M059J (cell line): ENCODE measurements around the gene FAM9A. TPM values are rescaled to one million over a fixed set of nuclear protein-coding genes. Genes with fewer than 3 reads are reported as not detected.
A peak's percentile ranks its signal among the peaks of the same experiment; 100 is the strongest.

Source experiments
- DNase-seq: peaks from one replicate; pipeline ENCODE4 v3.0.0-alpha.2; 2012; ENCODE audit warnings: low read depth
- total RNA-seq: library from RNA; depleted of rRNA; stranded (reverse); fragments of >200 nt; shearing (Covaris generic); gene quantifications from 2 replicates; pipeline ENCODE4 v1.2.3, GENCODE V29; 2014; rRNA removed

The FAM9A gene
- total RNA-seq, result not detected in 2 replicates

DNA sequence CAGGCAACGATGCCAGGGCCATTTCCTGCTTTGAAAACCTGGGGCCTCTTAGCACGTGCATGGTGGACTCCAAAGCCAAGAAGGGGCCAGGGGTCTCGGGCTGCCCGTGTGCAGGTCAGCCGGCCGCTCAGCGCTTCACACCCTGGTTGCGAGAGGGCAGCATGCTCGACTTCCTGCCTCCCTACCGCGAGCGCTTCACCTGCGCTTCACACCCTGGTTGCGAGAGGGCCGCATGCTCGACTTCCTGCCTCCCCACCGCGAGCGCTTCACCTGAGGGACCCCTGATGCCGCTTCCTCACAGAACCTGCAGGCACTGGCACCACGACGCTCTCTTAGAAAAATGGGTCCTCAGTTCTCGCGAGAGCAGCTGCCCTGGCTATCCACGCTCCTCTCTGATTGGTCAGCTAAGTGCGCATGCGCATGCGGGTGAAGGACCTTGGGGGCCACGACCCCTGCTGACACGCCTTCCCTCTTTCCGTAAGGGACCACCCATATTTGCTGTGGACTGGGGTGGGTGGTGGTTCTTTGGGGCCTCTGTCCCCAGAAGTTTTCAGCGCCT lies at the start of gene FAM9A:
TSS of gene FAM9A (minus strand) at position 343 of the 559 bp plus-strand sequence. CDS start 1,212 bp downstream, outside the sequence.
- no peak for DNase-seq

DNA sequence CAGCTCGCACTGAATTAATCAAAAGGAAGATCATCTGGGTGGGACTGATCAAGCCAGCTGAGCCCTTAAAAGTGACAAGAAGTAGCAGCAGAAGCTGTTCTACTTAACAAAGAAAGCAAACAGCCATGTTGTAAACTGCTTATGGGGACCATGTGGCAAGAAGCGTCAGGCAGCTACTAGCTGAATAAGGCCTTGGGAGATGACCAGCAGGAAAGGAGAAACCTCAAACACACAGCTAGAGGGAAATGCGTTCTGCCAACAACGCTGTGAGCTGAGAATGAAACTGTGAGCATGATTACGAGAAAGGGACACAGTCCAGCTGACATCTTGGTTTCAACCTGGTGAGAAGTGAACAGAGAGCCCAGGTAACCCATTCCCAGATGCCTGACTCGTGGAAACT lies 49.3 kb upstream of the FAM9A start:
- DNase-seq, result no peak

DNA sequence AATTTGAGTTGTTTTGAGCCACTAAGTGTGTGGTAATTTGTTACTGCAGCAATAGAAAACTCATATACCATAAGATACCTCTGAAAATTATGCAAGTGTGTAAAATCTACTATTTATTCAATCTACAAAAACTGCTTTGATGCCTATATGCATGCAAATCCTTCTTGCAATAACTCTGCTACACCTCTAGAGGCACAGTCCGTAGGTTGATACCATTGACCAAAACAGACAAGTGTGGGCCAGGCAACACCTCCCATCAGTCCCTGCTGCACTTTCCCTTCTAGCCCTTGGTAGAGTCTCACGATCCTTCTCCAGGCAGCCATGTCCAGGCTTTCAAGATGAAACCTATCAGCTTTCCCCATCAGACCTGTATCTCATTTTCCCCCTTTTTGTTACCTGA lies 48.8 kb upstream of the FAM9A start:
- no peak for DNase-seq

DNA sequence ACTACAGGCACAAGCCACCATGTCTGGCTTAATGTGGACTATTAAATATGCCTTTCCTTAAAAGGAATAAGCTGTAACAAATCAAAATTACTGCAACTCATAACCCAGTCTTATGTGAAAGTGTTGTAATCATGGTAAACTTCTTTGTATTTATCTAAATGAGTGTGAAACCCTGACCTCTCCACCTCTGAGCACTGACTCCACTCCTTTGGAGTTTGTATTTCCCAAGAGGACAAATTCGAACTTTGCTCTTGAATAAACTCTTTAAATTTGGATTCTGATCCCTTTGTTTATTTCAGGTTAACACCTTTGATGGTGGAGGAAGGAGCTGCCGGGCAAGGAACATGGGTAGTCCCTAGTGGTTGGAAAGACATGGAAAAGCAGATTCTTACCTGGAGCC lies 48.3 kb upstream of the FAM9A start:
- DNase-seq, result peak; percentile 30

DNA sequence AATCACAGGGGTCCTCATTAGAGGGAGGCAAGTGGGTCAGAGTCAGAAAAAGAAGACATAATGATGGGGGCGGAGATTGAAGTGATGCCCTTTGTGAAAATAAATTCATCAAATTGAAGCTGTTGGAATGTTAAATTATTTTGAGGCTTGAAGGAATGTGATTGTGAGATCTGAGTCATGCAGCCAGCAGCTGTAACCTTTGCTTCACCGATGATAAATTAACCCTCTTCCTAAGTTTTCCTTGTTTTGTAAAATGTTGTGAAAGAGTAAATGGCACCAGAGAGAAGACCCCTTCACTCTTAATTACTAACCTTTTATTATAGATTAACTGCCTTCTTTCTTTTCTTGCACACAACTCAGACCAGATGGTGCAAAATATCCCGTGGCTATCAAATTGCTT lies 47.7 kb upstream of the FAM9A start:
- peak; percentile 61 for DNase-seq

DNA sequence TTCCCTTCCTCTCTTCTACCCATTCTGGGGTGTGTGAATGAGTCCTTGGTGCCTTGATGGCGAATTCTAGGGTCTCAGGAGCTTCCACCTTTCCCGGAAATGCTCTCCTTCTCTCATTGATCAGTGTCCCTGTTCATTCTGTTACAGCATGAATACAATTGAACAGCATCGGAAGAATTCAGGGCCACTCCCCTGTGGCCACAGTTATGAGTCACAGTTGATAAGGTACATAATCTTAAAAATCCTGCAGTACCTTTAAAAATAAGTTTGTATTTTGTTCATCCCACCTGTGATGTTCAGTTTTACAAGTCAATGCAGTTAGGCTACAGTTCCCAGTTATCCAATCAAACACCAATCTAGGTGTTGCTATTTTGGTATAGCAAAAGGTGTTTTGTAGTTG lies 47.3 kb upstream of the FAM9A start:
- peak; percentile 19 for DNase-seq

DNA sequence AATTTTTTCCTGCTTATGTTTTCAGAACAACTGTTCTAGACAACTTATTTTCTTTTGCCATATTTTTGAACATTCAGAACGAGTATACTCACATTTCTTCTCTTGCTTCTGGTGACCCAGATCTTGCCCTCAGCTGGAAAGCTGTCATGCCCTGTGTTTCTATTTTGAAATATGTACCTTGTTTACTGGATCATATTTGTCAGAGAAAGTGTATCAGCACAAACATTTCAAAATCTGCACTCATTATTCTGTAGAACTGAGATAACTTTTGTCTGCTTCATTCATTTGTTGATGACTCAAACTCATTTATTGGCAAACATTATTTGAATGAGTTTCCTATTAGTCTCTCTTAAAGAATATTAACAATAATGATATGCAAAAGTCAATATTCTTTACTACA lies 46.2 kb upstream of the FAM9A start:
- DNase-seq, result no peak

DNA sequence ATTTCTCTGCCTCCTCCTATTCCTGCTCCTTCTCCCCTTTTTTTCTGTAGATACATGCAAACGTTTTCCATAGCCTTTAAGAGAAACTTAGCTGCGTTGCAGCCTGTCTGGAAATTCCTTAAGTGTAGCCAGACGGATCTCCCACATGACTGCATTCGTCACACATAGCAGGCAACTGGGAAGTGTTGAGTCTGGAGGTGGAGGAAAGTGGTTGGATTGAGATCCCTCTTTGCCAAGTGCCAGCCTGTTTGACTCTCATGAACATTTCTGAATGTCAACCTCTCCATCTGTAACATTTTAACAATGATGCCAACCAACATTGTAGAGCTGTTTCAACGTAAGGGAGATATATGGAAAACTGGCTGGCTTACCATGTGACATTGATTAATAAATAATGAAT lies 45.1 kb upstream of the FAM9A start:
- DNase-seq, result no peak

DNA sequence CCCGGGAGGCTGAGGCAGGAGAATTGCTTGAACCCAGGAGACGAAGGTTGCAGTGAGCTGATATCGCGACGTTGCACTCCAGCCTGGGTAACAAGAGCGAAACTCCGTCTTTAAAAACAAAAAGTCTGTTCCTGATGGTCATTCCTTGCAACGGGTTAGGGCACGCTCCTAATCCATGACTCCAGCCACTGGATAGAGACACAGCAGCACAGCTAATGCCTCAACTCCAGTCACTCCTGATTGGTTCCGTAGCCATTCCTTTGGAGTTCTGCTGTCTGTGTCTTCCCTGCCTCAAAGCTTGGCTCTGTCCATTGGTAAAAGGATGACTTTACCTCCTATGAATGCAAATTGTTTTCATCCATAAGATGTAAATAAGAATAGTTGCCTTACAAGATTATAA lies 44.3 kb upstream of the FAM9A start:
- no peak for DNase-seq

DNA sequence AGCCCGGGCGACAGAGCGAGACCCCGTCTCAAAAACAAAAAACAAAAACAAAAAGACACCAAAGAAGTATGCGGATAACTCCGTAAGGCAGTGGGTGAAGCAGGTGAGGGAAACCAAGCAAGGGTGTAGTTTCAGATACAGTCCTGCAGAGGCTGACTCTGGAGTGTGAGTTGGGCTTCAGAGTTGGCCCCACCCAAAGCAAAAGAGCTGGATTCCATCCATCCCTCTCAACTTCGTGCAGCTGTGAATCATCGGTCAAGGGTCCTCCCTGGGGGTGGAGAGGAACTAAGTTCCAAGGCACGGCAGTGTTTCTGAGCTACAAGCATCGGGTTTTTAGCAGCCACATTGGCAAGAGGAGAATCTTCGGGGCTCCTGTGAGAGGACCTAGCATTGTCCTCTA lies 43.9 kb upstream of the FAM9A start:
- peak; percentile 87 for DNase-seq

DNA sequence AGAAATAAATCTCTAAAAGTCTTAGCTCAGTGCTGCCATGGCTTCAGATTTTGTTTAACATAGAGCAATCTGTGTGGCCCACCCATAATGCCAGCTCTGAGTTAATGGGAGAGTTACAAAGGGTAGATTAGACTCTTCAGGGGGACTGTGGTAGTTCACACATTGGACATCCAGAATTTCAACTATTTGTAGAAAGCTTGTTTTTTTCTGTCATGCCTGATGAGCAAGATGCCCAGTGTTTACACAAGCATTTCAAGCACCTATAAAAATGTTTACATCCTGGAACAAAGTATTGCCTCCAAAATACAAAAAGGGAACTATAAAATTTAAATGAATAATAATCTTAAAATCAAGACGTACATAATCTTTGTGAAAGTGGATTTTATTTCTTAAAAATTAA lies 43.0 kb upstream of the FAM9A start:
- no peak for DNase-seq

DNA sequence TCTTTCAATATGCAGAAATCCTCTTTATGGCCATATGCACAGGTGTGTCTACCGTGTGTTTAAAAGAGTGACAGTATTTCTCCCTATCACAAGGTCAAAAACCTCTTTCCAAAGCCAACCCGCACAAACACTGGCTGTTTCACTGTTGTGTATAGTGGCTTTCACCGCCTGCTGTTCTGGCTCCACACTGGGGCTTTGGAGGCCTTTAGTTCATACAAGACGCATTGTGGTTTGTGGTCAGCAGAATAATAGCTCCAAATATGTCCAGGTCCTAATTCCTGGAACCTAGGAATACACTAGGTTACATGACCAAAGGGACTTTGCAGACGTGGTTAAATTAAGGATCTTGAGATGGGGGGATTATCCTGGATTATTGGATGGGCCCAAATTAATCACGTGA lies 40.7 kb upstream of the FAM9A start:
- DNase-seq, result peak; percentile 78

DNA sequence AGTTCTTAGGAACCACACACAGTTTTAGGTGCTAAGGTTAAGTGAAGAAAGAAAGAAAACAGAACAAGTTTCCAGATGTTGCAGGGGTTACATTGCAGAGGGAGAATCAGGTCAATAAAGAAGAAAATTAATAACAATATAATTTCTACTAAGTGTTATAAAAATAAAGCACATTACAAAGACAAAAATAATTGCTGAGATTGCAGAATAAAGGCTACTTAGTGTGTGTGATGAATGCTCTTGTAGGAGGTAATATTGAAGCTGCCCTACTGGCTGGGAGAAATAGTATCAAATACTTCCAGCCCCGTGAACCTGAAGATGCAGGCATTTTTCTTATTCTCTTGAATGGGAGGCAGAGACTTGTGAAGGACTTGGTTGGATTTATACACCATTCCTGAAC lies 33.2 kb upstream of the FAM9A start:
- DNase-seq, result no peak

DNA sequence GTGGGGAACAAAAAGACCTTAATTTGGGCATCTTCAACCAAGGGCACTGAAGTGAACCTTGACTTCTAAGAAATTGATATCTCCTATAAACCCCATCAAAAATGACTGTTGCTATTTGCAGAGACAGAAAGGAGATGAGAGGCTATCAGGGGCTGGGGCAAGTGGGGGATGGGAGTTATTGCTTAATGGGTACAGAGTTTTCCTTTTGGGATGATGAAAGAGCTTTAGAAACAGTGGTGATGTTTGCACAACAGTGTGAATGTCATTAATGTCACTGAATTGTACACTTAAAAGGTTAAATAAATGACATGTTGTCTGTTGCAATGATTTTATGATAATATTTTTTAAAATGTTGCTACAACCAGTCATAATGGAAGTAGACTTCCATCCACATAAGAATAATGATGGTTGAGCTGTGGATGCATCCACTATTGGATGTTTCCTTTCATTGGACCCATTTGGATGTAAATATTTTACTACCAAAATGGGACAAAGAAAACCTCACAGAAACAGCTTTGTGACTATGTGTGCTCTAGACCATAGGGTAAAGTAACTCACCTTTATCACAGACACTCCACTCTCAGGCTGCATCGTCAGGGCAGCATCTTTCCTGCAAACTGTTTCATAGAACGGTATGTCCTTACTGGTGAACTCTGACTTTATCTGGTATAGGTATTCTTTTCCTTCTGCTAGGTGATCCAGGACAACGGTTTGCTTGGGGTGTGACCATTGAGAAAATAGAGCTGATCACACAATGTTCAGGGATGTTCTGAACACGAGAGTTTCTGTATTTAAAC lies 31.6 kb upstream of the FAM9A start:
- no peak for DNase-seq

DNA sequence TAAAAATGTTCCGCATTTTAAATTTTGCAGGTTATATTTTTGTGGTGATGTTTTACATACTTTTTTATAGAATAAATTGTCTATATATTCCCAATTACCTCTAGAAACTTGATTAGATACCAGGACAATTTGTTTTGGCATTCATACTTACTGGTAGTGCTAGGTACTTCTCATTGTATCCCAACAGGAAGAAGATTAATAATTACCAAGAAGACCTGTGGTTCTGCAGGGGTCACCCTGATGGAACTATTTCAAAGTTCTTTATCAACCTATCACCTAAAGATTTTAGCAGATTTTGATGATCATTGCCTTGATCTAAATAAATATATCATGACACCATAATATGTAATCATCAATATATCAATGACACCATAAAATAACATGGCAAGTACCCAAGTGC lies 22.5 kb upstream of the FAM9A start:
- DNase-seq, result no peak

DNA sequence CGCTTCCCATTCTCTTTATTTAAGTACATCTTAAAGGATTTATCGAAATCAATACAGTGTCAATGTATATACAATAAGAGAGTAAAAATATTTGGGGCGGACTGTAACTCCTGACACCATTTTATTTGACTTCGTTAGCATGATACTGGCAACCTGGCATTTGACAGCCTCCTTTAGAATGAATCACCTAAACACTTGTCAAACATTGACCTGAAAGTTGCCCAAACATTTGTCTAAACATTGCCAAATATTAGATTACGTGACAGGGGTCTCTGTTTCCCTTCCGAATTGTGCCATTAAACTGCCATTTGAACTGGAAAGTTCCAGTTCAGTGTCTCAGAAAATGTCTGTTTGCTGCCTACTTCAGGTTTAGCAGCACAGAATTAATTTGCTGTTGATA lies 20.8 kb upstream of the FAM9A start:
- DNase-seq, result no peak

DNA sequence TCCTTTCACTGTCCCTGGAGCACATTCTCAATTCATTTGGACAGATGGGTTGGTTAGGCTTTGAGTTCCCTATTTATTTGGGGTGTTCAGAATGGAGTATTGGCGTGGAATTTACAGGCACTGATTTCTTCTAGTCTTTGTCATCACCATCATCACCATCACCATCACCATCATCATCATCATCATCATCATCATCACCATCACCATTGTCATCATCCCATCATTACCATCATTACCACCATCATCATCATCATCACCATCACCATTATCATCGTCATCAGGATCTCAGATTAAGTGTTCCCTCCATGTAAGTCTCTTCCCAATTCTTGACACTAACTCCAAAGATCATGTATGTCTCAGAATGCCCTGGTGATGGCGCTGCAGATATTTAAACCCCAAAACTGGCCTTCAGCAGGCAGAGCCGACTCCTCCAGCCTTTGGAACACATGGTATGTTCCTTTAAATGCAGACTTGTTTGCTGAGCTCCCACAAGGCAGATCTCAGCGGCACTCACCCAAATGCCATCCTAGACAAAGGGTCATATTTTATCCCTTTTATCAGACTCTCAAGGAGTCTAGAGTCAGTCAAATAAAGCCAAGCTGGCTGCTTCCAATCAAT lies 19.8 kb upstream of the FAM9A start:
- DNase-seq, result peak; percentile 16

DNA sequence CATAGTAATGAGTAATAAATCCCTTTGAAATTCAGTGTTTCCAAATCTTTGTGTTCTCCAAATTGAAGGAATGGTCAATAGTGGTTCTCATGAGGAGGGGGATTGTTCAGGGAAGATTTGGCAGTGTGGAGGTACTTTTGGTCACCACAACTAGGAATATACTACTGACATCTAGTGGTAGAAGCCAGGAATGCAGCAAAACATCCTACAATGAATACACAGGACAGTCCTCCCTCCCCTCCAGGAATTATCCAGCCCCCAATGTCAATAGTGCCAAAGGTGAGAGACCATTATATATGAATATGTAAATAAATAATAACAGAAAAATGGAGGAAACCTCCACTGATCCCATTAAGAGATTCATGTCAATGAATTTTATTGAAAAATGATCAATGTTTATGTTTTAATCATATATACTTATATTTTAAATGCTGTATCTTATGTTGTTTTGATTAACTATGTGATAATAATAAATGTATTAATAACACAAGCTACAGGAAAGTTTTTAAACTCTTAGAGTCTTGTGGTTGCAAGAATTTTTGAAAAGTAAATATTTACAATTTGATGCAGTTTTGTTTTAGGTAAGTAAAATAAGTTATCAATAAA lies 14.4 kb upstream of the FAM9A start:
- DNase-seq, result peak; percentile 56

DNA sequence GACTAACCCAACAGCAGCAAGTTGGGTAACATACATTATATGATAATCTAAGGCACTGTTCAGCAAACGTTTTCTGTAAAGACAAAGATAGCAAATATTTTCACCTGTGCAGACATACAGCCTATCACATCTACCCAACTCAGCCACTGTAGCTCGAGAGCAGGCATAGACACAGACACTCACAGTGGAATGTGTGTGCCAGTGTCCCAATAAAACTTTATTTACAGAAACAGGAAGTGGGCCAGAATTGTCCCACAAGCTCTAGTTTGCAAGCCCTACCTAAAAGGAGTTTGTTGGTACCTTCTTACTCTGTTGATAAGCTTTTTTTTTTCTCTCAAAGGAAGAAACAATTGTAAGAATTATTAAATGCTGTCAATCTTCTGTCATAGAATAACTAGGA lies 11.9 kb upstream of the FAM9A start:
- no peak for DNase-seq

DNA sequence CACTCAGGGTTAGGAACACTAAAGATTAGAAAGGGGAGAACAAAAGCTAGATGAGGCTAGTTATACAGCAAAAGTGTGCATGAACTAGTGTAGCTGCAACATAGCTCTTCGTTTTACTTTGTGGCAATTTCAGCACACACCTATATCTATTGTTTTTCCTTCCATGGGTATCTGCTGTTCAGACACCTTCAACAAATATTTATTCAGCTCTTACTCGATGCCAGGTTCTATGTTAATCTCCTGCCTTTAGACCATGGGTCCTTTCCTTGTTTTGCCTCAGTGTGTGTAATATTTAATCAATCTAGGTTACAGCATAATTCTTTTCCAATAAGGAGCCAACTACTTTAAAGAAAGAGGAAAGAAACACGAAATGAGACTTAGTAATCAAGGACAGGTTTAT lies 10.4 kb upstream of the FAM9A start:
- DNase-seq, result no peak

DNA sequence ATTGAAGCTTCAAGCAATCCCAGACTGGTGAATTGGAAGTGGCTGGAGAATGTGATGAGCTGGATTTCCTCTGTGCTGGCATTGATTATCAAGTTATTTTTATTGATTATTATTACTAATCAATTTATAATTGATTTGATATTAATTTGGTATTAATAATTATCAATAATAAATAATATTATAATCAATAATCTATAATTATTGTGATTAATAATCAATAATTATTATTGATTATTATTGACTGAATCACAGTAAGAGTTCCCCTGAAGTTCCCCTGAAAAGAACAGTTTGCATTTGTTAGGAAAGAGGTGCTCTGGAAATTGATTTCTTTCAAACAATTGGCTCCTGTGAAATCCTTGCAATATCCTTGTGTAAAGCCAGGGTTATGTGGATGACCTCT lies 7.5 kb upstream of the FAM9A start:
- no peak for DNase-seq

DNA sequence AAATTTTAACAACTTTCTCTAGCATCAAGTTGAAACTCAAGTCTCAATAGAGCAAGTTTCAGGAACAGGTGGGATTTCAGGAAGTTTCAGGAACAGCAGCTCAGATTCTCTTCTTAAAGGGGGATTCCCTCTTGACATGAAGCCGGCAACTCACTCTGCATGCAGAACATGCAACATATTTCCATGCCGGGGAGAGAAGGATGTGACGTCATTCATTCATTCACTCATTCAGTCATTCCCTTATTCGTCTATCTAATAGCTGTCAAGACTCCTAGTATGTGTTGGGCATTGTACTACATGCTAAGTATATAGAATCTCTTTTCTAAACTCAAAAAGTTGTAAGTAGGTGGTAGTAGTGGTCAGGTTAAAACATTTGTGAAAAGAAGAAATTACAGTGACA lies 4.8 kb upstream of the FAM9A start:
- no peak for DNase-seq

DNA sequence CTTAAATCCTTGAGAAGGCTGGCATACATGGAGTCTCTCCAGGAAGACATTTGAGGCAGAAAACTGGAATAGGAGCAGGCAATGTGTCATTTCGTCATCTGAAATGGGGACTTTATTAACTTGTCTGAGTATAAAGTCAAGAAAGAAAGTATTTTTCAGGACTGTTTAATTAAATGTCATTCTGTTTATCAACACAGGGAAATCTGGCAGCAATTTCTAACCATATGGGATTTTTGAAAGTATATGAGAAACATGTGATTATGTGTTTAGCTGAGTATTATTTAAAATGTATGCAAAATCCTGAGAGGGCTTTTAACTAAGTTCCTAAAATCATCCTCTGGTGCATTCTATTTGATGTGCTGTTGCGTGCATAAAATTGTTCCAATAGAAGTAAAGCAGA lies 3.9 kb upstream of the FAM9A start:
- no peak for DNase-seq
